Gastrocnemius medialis (tissue), 4 donors: ENCODE measurements around the gene KIF12.

Source experiments
- CTCF ChIP-seq, 5 experiments: fragments of 450-650 bp in 3 of 5; fragments of 200-600 bp in 2 of 5; sonication (generic) in 2 of 5; IDR thresholded peaks in 4 of 5; conservative IDR thresholded peaks in 1 of 5; 1 replicate in 4 of 5; 2 replicates in 1 of 5; pipeline ENCODE4 v1.5.1; 2016 to 2019; ENCODE audit warnings: antibody characterized with exemption in 5 of 5, mild to moderate bottlenecking in 3 of 5, moderate library complexity in 3 of 5
- POLR2A ChIP-seq, 2 donors: fragments of 450-650 bp; IDR thresholded peaks; one replicate each; pipeline ENCODE4 v1.6.1; 2017; ENCODE audit warnings: antibody characterized with exemption in 2 of 2, mild to moderate bottlenecking in 2 of 2, moderate library complexity in 2 of 2

- no peak for TF ChIP-seq CTCF (IDR thresholded peaks at IDR 0.05 in 4 of 5, conservative IDR thresholded peaks at IDR 0.05 in 1 of 5)
- TF ChIP-seq POLR2A (IDR thresholded peaks at IDR 0.05): no peak
Measured at GRCh38 chr9:114060070-114060469, 39.0 kb downstream of the KIF12 start.
